Left lung (tissue), 10 donors: ENCODE data around the gene F12. TPM values are rescaled to one million over a fixed set of nuclear protein-coding genes. Genes with fewer than 3 reads are reported as not detected.

Experiments
- ATAC-seq: fragments of 200-7000 bp; cut with Tn5 transposase; one replicate; pipeline ENCODE4 v1.9.1; 2020; ENCODE audit warnings: moderate library complexity
- DNase-seq, 4 donors: peaks; one replicate each; pipeline ENCODE4 v3.0.0-alpha.2; 2013 to 2020
- H3K27ac ChIP-seq, 2 donors: fragments of 200-600 bp; sonication (generic) in 1 of 2; one replicate each; pipeline versions ENCODE4 v1.5.0 to v1.8.0; 2020 to 2021
- H3K27me3 ChIP-seq, 2 donors: fragments of 200-600 bp; sonication (generic) in 1 of 2; one replicate each; pipeline versions ENCODE4 v1.5.0 to v1.8.0; 2020 to 2021
- H3K36me3 ChIP-seq, 2 donors: fragments of 200-600 bp; sonication (generic) in 1 of 2; one replicate each; pipeline versions ENCODE4 v1.5.0 to v1.8.0; 2020 to 2021
- H3K4me1 ChIP-seq, 2 donors: fragments of 200-600 bp; one replicate each; pipeline ENCODE4 v1.8.0; 2021
- H3K4me3 ChIP-seq, 2 donors: fragments of 200-600 bp; sonication (generic) in 1 of 2; one replicate each; pipeline versions ENCODE4 v1.5.0 to v1.8.0; 2020 to 2021; ENCODE audit warnings: mild to moderate bottlenecking in 1 of 2
- H3K9me3 ChIP-seq, 2 donors: fragments of 200-600 bp; sonication (generic) in 1 of 2; one replicate each; pipeline versions ENCODE4 v1.5.0 to v1.8.0; 2020 to 2021
- intact Hi-C, 2 donors: fragments of 100-400 bp; cut with DNase I; formaldehyde crosslinking; loops; one replicate each; pipeline versions ENCODE4 v1.11.2 to v1.14.2; 2022
- polyA plus RNA-seq, 6 donors: library from polyadenylated mRNA; unstranded; fragments of 120-200 nt; gene quantifications; one replicate each; pipeline ENCODE4 v1.2.1, GENCODE V29; 2013; ENCODE audit not compliant: insufficient read length in 6 of 6
- total RNA-seq, 2 donors: library from RNA; stranded (reverse); fragmentation: NEBNext Ultra II Directional; extraction: Animal tissue kit (Norgen Biotek cat#: 25700); gene quantifications; one replicate each; pipeline ENCODE4 v1.2.1, GENCODE V29; 2021
- TF ChIP-seq, protein P1 (sequence below), 2 donors: fragments of 200-600 bp; sonication (generic) in 1 of 2; IDR thresholded peaks; one replicate each; pipeline versions ENCODE4 v1.5.0 to v1.8.0; 2021; ENCODE audit warnings: antibody characterized with exemption in 2 of 2
- donor health status: DM: no; HTN: yes; CAD: no.
- donor health status: DM: no; HTN: no; CAD: no.

The F12 gene
- total and polyA plus RNA-seq, 8 donors, result 0.20 to 1.1 (median 0.35) TPM; not detected in 1

- Histone ChIP-seq H3K36me3 (no peaks in the 10 kb centered on the region), H3K27ac (no peak overlapping the region), H3K4me3 (no peak overlapping the region), H3K9me3 (no peaks in the 10 kb centered on the region), H3K4me1 (peaks cover 0 to 40% of the 10 kb centered on the region in 2 donors), H3K27me3 (no peaks in the 10 kb centered on the region)
- DNase-seq (no peak), ATAC-seq (no peak)
- TF ChIP-seq, protein P1, sequence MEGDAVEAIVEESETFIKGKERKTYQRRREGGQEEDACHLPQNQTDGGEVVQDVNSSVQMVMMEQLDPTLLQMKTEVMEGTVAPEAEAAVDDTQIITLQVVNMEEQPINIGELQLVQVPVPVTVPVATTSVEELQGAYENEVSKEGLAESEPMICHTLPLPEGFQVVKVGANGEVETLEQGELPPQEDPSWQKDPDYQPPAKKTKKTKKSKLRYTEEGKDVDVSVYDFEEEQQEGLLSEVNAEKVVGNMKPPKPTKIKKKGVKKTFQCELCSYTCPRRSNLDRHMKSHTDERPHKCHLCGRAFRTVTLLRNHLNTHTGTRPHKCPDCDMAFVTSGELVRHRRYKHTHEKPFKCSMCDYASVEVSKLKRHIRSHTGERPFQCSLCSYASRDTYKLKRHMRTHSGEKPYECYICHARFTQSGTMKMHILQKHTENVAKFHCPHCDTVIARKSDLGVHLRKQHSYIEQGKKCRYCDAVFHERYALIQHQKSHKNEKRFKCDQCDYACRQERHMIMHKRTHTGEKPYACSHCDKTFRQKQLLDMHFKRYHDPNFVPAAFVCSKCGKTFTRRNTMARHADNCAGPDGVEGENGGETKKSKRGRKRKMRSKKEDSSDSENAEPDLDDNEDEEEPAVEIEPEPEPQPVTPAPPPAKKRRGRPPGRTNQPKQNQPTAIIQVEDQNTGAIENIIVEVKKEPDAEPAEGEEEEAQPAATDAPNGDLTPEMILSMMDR (IDR thresholded peaks at IDR 0.05), result no peak
- intact Hi-C loops, result no loop called here
Observed at GRCh38 chr5:177414481-177414880, 5.1 kb upstream of the F12 start.

GRCh38 chr5:177412603-177413233 lies 3.4 kb upstream of the F12 start:
- ATAC-seq (no peak), DNase-seq (no peak)
- H3K27me3 ChIP-seq, result no peaks in the 10 kb centered on the region
- no peaks in the 10 kb centered on the region for H3K9me3 ChIP-seq
- no peak overlapping the region for H3K4me3 ChIP-seq
- TF ChIP-seq, protein P1 (IDR thresholded peaks at IDR 0.05), result no peak
- no peak overlapping the region for H3K27ac ChIP-seq
- peaks cover 0 to 33% of the 10 kb centered on the region in 2 donors for H3K4me1 ChIP-seq
- intact Hi-C loops, result no loop called here
- no peaks in the 10 kb centered on the region for H3K36me3 ChIP-seq

- peaks cover 0 to 2% of the 10 kb centered on the region in 2 donors for H3K27me3 ChIP-seq
- TF ChIP-seq, protein P1 (IDR thresholded peaks at IDR 0.05), result no peak
- no peaks in the 10 kb centered on the region for H3K9me3 ChIP-seq
- DNase-seq (no peak), ATAC-seq (no peak)
- peaks cover 0 to 21% of the 10 kb centered on the region in 2 donors for H3K4me1 ChIP-seq
- intact Hi-C loops, result no loop called here
- H3K27ac ChIP-seq, result no peak overlapping the region
- no peak overlapping the region for H3K4me3 ChIP-seq
- H3K36me3 ChIP-seq, result no peaks in the 10 kb centered on the region
Observed at GRCh38 chr5:177410575-177410974, 1.2 kb upstream of the F12 start.

DNA sequence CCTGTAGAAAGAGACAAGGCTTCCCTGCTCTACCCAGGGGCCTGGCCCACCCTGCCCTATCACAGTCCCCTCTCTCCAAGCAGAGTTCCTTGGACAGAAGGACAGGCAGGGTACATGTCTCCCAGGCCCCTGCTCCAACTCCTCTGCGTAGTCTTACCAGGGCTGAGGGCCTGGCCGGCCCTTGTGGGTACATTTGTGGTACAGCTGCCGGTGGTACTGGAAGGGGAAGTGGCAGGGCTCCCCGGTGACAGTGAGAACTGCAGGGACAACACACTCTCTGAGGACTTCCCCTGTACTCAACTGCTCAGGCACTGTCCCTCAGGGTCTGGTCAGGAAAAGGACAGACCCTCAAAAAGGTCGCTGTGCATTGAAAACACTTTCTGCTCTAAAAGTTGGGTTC lies 3.6 kb downstream of the F12 start:
- Histone ChIP-seq H3K36me3 (no peaks in the 10 kb centered on the region), H3K4me1 (peaks cover 21 to 48% of the 10 kb centered on the region in 2 donors), H3K9me3 (no peaks in the 10 kb centered on the region), H3K27ac (peak overlapping the region in 1 of 2 donors; percentile 63), H3K27me3 (peaks cover 27 to 45% of the 10 kb centered on the region in 2 donors), H3K4me3 (no peak overlapping the region)
- ATAC-seq (no peak), DNase-seq (peak in 2 of 4 donors; percentile 69 to 91)
- TF ChIP-seq, protein P1 (IDR thresholded peaks at IDR 0.05), result peak in 1 of 2 donors; percentile 37
- intact Hi-C loops, result no loop called here

GRCh38 chr5:177405312-177405711 lies 4.1 kb downstream of the F12 start:
- no peaks in the 10 kb centered on the region for H3K36me3 ChIP-seq
- H3K27ac ChIP-seq, result peak overlapping the region in 1 of 2 donors; percentile 63
- ATAC-seq (no peak), DNase-seq (no peak)
- H3K4me1 ChIP-seq, result peaks cover 21 to 44% of the 10 kb centered on the region in 2 donors
- H3K4me3 ChIP-seq, result no peak overlapping the region
- intact Hi-C loops, result no loop called here
- TF ChIP-seq, protein P1 (IDR thresholded peaks at IDR 0.05), result no peak
- H3K9me3 ChIP-seq, result no peaks in the 10 kb centered on the region
- peaks cover 32 to 50% of the 10 kb centered on the region in 2 donors for H3K27me3 ChIP-seq
